Kidney (tissue), 14 donors: ENCODE results near the gene CD52. TPM values are rescaled to one million over a fixed set of nuclear protein-coding genes. Genes with fewer than 3 reads are reported as not detected.

Experiments
- DNase-seq, 5 donors: peaks; one replicate each; pipeline ENCODE4 v3.0.0-alpha.2; 2013 to 2020
- FAIRE-seq: peaks from 2 replicates; lab custom pipeline; 2012; peaks lifted over from hg19 to GRCh38; lab: Jason Lieb, UNC
- H3K27ac ChIP-seq, 2 donors: one replicate each; pipeline ENCODE4 v1.7.0; 2013; ENCODE audit warnings: low read depth in 2 of 2, low read length in 2 of 2, inconsistent platforms in 1 of 2
- H3K27me3 ChIP-seq: one replicate; pipeline ENCODE4 v1.7.1; 2013; ENCODE audit warnings: low read length, inconsistent platforms; ENCODE audit not compliant: control insufficient read depth, insufficient read depth
- H3K36me3 ChIP-seq, 3 donors: one replicate each; pipeline versions ENCODE4 v1.7.0 to v1.7.1; 2013; ENCODE audit warnings: low read length in 3 of 3, control low read depth in 1 of 3, inconsistent platforms in 1 of 3; ENCODE audit not compliant: insufficient read depth in 3 of 3, control insufficient read depth in 2 of 3
- H3K4me1 ChIP-seq, 3 donors: one replicate each; pipeline versions ENCODE4 v1.7.0 to v1.7.1; 2013; ENCODE audit warnings: low read length in 3 of 3, inconsistent platforms in 1 of 3, low read depth in 1 of 3; ENCODE audit not compliant: control insufficient read depth in 2 of 3, insufficient read depth in 2 of 3
- H3K4me3 ChIP-seq, 3 donors: one replicate each; pipeline versions ENCODE4 v1.7.0 to v1.8.1; 2013; ENCODE audit warnings: low read length in 3 of 3, control low read depth in 1 of 3, inconsistent platforms in 1 of 3
- H3K9ac ChIP-seq, 3 donors: one replicate each; pipeline versions ENCODE4 v1.7.0 to v1.7.1; 2013; ENCODE audit warnings: low read length in 3 of 3, control low read depth in 1 of 3, inconsistent platforms in 1 of 3
- H3K9me3 ChIP-seq, 3 donors: one replicate each; pipeline versions ENCODE4 v1.7.0 to v1.7.1; 2013; ENCODE audit warnings: low read length in 3 of 3, control low read depth in 1 of 3, inconsistent platforms in 1 of 3; ENCODE audit not compliant: control insufficient read depth in 2 of 3, insufficient read depth in 1 of 3
- CTCF ChIP-seq: IDR thresholded peaks from 3 replicates; pipeline ENCODE4 v1.5.1; 2012; ENCODE audit warnings: mild to moderate bottlenecking, moderate library complexity, borderline replicate concordance; ENCODE audit not compliant: insufficient read depth; ENCODE audit errors: extremely low read depth
- intact Hi-C: fragments of 100-400 bp; cut with DNase I; formaldehyde crosslinking; loops from one replicate; pipeline ENCODE4 v1.11.1; 2022
- polyA plus RNA-seq: library from polyadenylated mRNA; stranded (reverse); fragments of 350-450 nt; fragmentation: Illumina TruSeq; extraction: RNeasy Lipid Tissue Mini Kit (QIAGEN cat#74804); gene quantifications from one replicate; pipeline ENCODE4 v1.2.3, GENCODE V29; 2014; ENCODE audit warnings: low read depth, low replicate concordance; ENCODE audit not compliant: insufficient read depth
- total RNA-seq: library from RNA; stranded (reverse); fragmentation: NEBNext Ultra II Directional; extraction: Animal tissue kit (Norgen Biotek cat#: 25700); gene quantifications from one replicate; pipeline ENCODE4 v1.2.1, GENCODE V29; 2021
- donor health status: control.
- donor health status: control.
- donor health status: control.
- donor health status: control.
- donor health status: control.
- donor health status: DM: yes; HTN: yes; CAD: no.
- donor health status: Normal renal cell carcinoma (clear cell type).

The CD52 gene
- total and polyA plus RNA-seq, 2 donors from 2014 or later, result 13.2 to 30.8 TPM

DNA sequence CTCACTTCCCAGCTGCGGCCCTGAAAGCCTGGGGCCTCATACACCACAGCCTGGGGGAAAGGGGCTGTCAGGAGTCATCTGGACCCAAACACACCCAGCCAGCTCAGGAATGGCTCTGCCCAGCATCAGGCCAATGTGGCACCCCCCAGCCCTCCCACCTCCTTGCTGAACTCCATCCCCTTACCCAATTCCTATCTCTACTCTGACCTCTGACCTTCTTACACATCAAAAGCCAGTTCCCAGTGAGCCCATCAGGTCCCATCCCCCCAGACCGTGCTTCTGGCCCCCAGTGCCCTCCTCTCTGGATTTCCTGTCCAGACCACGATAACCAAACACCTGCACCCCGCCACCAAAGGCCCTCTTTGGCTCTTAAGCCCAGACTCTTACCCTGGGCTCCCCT is 19.9 kb downstream of the CD52 start:
- Histone ChIP-seq H3K9ac (no peak overlapping the region), H3K27ac (no peak overlapping the region), H3K9me3 (no peaks in the 10 kb centered on the region), H3K4me3 (no peak overlapping the region), H3K36me3 (no peaks in the 10 kb centered on the region), H3K27me3 (peaks cover 4% of the 10 kb centered on the region), H3K4me1 (peaks cover 0 to 5% (median 0%) of the 10 kb centered on the region in 3 donors)
- TF ChIP-seq CTCF, result no peak
- DNase-seq (peak in 2 of 5 donors; percentile 43 to 45), FAIRE-seq (no peak)
- intact Hi-C loops, result no loop called here

- Histone ChIP-seq H3K9me3 (no peaks in the 10 kb centered on the region), H3K27ac (no peak overlapping the region), H3K36me3 (no peaks in the 10 kb centered on the region), H3K4me3 (no peak overlapping the region), H3K27me3 (peaks cover 4% of the 10 kb centered on the region), H3K4me1 (peaks cover 0 to 5% (median 0%) of the 10 kb centered on the region in 3 donors), H3K9ac (no peak overlapping the region)
- FAIRE-seq, result no peak
- no peak for TF ChIP-seq CTCF
- no peak for DNase-seq
- intact Hi-C loops, result no loop called here
Observed at GRCh38 chr1:26338670-26339069, 20.9 kb downstream of the CD52 start.

DNA sequence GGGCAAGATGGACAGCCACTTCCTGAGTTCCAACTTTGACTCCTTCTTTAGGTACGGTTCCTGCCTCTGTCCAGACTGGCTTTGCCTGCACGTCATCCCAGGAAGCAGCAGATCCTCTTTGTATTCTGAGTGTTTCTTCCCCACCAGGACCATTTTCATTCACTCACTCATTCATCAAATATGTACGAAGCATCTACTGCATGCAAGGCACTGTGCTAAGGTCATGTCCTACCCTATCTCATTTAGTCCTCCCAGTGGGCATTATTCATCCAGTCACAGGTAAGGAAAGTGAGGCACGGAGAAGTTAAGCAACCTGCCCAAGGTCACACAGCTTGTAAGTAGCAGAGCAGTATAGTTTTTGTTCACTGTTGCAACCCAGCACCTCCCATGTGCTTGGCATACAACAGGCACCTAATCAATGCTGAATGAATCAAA is 22.3 kb downstream of the CD52 start:
- no peak for TF ChIP-seq CTCF
- no peak for DNase-seq
- Histone ChIP-seq H3K4me1 (peaks cover 0 to 5% (median 0%) of the 10 kb centered on the region in 3 donors), H3K27me3 (peaks cover 4% of the 10 kb centered on the region), H3K27ac (no peak overlapping the region), H3K9ac (no peak overlapping the region), H3K4me3 (no peak overlapping the region), H3K9me3 (no peaks in the 10 kb centered on the region), H3K36me3 (no peaks in the 10 kb centered on the region)
- no peak for FAIRE-seq
- intact Hi-C loops, result no loop called here
